GM12865 (cell line): Measurements from ENCODE around the gene SERINC5.
"Not testable (repeated sequence)": the region's sequence is repeated elsewhere in the genome, so short reads cannot be mapped to it uniquely, and the experiment has no call there.

Source experiments
- DNase-seq: peaks from one replicate; pipeline ENCODE4 v3.0.0; 2010; ENCODE audit warnings: low read depth
- H3K4me3 ChIP-seq: 2 replicates; pipeline ENCODE4 v1.5.1; 2011; ENCODE audit warnings: mild to moderate bottlenecking, low read depth, low read length, control low read depth
- TF ChIP-seq, protein P1 (sequence below): IDR thresholded peaks from 2 replicates; pipeline ENCODE4 v1.5.1; 2011; ENCODE audit warnings: low read length, control low read depth, low read depth, inconsistent platforms; ENCODE audit not compliant: insufficient read depth; ENCODE audit errors: missing control alignments

Gene SERINC5

GRCh38 chr5:80275347-80275746 lies 19.5 kb upstream of the SERINC5 start:
- no peak overlapping the region for H3K4me3 ChIP-seq
- TF ChIP-seq, protein P1, sequence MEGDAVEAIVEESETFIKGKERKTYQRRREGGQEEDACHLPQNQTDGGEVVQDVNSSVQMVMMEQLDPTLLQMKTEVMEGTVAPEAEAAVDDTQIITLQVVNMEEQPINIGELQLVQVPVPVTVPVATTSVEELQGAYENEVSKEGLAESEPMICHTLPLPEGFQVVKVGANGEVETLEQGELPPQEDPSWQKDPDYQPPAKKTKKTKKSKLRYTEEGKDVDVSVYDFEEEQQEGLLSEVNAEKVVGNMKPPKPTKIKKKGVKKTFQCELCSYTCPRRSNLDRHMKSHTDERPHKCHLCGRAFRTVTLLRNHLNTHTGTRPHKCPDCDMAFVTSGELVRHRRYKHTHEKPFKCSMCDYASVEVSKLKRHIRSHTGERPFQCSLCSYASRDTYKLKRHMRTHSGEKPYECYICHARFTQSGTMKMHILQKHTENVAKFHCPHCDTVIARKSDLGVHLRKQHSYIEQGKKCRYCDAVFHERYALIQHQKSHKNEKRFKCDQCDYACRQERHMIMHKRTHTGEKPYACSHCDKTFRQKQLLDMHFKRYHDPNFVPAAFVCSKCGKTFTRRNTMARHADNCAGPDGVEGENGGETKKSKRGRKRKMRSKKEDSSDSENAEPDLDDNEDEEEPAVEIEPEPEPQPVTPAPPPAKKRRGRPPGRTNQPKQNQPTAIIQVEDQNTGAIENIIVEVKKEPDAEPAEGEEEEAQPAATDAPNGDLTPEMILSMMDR: peak; percentile 45
- DNase-seq: peak; percentile 40

GRCh38 chr5:80270543-80270942 lies 14.7 kb upstream of the SERINC5 start:
- H3K4me3 ChIP-seq, DNase-seq: not testable (repeated sequence)

DNA sequence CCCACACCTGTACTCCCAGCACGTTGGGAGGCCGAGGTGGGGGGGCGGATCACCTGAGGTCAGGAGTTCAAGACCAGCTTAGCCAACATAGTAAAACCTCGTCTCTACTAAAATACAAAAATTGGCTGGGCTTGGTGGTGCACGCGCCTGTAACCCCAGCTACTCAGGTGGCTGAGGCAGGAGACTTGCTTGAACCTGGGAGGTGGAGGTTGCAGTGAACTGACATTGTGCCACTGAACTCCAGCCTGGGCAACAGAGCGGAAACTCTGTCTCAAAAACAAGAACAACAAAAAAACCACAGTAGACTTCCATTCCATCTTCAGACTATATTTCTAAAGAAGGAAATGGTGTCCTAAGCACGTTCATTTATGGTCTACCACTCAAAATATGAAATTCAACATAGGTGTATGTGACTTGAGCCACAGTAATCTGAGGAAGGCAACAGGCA lies 14.2 kb upstream of the SERINC5 start:
- TF ChIP-seq, protein P1: no peak
- no peak overlapping the region for H3K4me3 ChIP-seq
- DNase-seq: peak; percentile 28

DNA sequence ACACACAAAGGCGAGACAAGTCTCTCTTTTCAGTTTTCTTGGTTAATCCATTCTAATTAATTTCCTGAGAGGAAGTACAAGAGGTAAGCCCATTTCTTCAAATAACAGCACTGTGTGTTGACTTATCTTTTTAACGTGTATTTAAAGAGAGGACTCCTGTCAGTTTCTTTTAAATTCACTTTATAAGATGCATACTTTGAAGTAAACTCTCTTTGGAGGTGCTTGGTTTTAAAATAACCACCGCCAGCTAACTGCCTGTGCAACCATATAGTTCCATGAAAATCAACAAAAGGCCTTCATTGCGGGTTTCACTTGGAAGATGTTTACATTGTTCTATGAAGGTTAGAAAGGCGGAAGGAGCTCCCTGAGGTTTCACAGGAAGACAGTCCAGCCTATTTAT lies 13.1 kb upstream of the SERINC5 start:
- TF ChIP-seq, protein P1: no peak
- no peak overlapping the region for H3K4me3 ChIP-seq
- DNase-seq: no peak

GRCh38 chr5:80266566-80266965 lies 10.7 kb upstream of the SERINC5 start:
- H3K4me3 ChIP-seq: no peak overlapping the region
- DNase-seq: no peak
- TF ChIP-seq, protein P1: no peak

GRCh38 chr5:80260461-80260860 lies 4.6 kb upstream of the SERINC5 start:
- DNase-seq: no peak
- TF ChIP-seq, protein P1: no peak
- no peak overlapping the region for H3K4me3 ChIP-seq

- H3K4me3 ChIP-seq: no peak overlapping the region
- DNase-seq: no peak
- TF ChIP-seq, protein P1: no peak
These were observed 3.8 kb upstream of the SERINC5 start for GRCh38 chr5:80259511-80260203.
